HAP-1 (cell line): Measurements from ENCODE around the gene RBBP4.
"Not testable (repeated sequence)": the region's sequence is repeated elsewhere in the genome, so short reads cannot be mapped to it uniquely, and the experiment has no call there.

Experiments
- DNase-seq, 2 experiments: peaks; one replicate each; pipeline ENCODE4 v3.0.0-alpha.2; 2016 to 2020; ENCODE audit warnings: low spot score in 2 of 2
- H3K27me3 ChIP-seq: fragments of 250-450 bp; sonication (Bioruptor Pico); 2 replicates; pipeline ENCODE4 v1.5.1; 2020; ENCODE audit warnings: low read depth, mild to moderate bottlenecking, moderate library complexity
- H3K36me3 ChIP-seq: fragments of 250-450 bp; sonication (Bioruptor Pico); replicated peaks from 2 replicates; pipeline ENCODE4 v1.5.1; 2020; ENCODE audit warnings: mild to moderate bottlenecking
- H3K4me1 ChIP-seq: fragments of 250-450 bp; sonication (Bioruptor Pico); 2 replicates; pipeline ENCODE4 v1.5.1; 2020; ENCODE audit warnings: mild to moderate bottlenecking
- H3K4me3 ChIP-seq: fragments of 250-450 bp; sonication (Bioruptor Pico); 2 replicates; pipeline ENCODE4 v1.5.1; 2020; ENCODE audit warnings: mild to moderate bottlenecking, moderate library complexity
- H3K9me3 ChIP-seq: fragments of 250-450 bp; sonication (Bioruptor Pico); 2 replicates; pipeline ENCODE4 v1.5.1; 2020; ENCODE audit warnings: mild to moderate bottlenecking, moderate library complexity
- in situ Hi-C: fragments of 300-500 bp; cut with MboI; formaldehyde crosslinking; loops from 3 replicates; pipeline ENCODE4 v1.14.3; 2020; ENCODE audit warnings: low sequenced_read_pairs, inconsistent platforms, mixed read lengths

Gene RBBP4

DNA sequence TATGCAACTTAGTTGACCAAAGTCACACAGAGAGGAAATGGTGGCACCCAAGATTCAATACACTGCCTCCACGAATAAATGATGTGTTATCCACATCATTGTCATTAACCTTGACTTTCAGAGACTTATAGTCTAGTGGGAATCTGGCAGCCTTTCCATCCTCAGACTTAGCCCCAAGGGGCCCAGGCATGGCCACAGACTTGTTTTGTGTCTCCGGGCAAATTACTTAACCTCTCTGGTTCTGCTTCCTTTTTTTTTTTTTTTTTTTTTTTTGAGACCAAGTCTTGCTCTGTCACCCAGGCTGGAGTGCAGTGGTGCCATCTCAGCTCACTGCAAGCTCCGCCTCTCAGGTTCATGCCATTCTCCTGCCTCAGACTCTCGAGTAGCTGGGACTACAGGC lies 60.2 kb downstream of the RBBP4 start:
- in situ Hi-C loops, H3K36me3 ChIP-seq, H3K9me3 ChIP-seq, DNase-seq, H3K4me1 ChIP-seq, H3K4me3 ChIP-seq, H3K27me3 ChIP-seq: not testable (repeated sequence)

- H3K4me1 ChIP-seq, result peaks cover 12% of the 10 kb centered on the region
- in situ Hi-C loops, result no loop called here
Measured at GRCh38 chr1:32713081-32713480, 62.1 kb downstream of the RBBP4 start.

GRCh38 chr1:32714277-32714676 lies 63.3 kb downstream of the RBBP4 start:
- DNase-seq, result no peak
- in situ Hi-C loops, result no loop called here
- peaks cover 12% of the 10 kb centered on the region for H3K4me1 ChIP-seq
- H3K27me3 ChIP-seq, result no peaks in the 10 kb centered on the region
- no peaks in the 10 kb centered on the region for H3K9me3 ChIP-seq
- no peaks in the 10 kb centered on the region for H3K36me3 ChIP-seq
- H3K4me3 ChIP-seq, result no peak overlapping the region

More at GRCh38 chr1:32713081-32713480, 62.1 kb downstream of the RBBP4 start:
- H3K27me3 ChIP-seq, result no peaks in the 10 kb centered on the region
- no peaks in the 10 kb centered on the region for H3K36me3 ChIP-seq
- no peak for DNase-seq
- no peak overlapping the region for H3K4me3 ChIP-seq
- H3K9me3 ChIP-seq, result no peaks in the 10 kb centered on the region

GRCh38 chr1:32715901-32716311 lies 64.9 kb downstream of the RBBP4 start:
- in situ Hi-C loops, result no loop called here
- no peak for DNase-seq
- H3K4me3 ChIP-seq, result no peak overlapping the region
- no peaks in the 10 kb centered on the region for H3K9me3 ChIP-seq
- no peaks in the 10 kb centered on the region for H3K27me3 ChIP-seq
- peaks cover 12% of the 10 kb centered on the region for H3K4me1 ChIP-seq
- no peaks in the 10 kb centered on the region for H3K36me3 ChIP-seq

GRCh38 chr1:32716312-32717148 lies 65.5 kb downstream of the RBBP4 start:
- Histone ChIP-seq H3K4me3 (peak overlapping the region; percentile 10), H3K36me3 (no peaks in the 10 kb centered on the region), H3K4me1 (peaks cover 12% of the 10 kb centered on the region), H3K27me3 (no peaks in the 10 kb centered on the region), H3K9me3 (no peaks in the 10 kb centered on the region)
- DNase-seq, result peak; percentile 70 to 96
- in situ Hi-C loops, result no loop called here

GRCh38 chr1:32717503-32717902 lies 66.5 kb downstream of the RBBP4 start:
- no peak for DNase-seq
- Histone ChIP-seq H3K36me3 (no peaks in the 10 kb centered on the region), H3K27me3 (no peaks in the 10 kb centered on the region), H3K4me1 (peaks cover 12% of the 10 kb centered on the region), H3K9me3 (no peaks in the 10 kb centered on the region), H3K4me3 (no peak overlapping the region)
- in situ Hi-C loops, result no loop called here

DNA sequence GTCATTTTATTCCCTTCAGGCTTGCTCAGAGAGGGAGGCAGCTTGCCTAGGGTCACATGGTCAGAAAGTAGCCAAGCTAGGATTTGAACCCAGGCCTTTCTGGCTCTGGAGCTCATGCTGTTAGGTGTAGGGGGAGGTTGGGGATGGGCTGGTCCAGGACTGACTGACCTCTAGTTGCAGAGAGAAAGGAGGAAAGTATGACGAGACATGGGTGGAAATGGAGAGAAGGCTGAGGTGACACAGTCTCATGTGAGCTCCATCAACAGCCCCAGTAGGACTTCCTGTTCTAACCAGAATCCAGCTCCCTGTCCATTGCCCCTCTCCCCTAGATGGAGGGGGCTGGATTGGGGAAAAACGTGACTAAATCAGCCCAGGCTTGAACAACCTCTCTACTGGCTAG lies 67.0 kb downstream of the RBBP4 start:
- no peak for DNase-seq
- Histone ChIP-seq H3K9me3 (no peaks in the 10 kb centered on the region), H3K36me3 (no peaks in the 10 kb centered on the region), H3K27me3 (no peaks in the 10 kb centered on the region), H3K4me1 (peaks cover 10% of the 10 kb centered on the region), H3K4me3 (no peak overlapping the region)
- in situ Hi-C loops, result no loop called here

GRCh38 chr1:32718527-32718926 lies 67.5 kb downstream of the RBBP4 start:
- H3K36me3 ChIP-seq, result no peaks in the 10 kb centered on the region
- H3K4me3 ChIP-seq, result no peak overlapping the region
- H3K9me3 ChIP-seq, result no peaks in the 10 kb centered on the region
- DNase-seq, result no peak
- peaks cover 10% of the 10 kb centered on the region for H3K4me1 ChIP-seq
- in situ Hi-C loops, result no loop called here
- no peaks in the 10 kb centered on the region for H3K27me3 ChIP-seq

DNA sequence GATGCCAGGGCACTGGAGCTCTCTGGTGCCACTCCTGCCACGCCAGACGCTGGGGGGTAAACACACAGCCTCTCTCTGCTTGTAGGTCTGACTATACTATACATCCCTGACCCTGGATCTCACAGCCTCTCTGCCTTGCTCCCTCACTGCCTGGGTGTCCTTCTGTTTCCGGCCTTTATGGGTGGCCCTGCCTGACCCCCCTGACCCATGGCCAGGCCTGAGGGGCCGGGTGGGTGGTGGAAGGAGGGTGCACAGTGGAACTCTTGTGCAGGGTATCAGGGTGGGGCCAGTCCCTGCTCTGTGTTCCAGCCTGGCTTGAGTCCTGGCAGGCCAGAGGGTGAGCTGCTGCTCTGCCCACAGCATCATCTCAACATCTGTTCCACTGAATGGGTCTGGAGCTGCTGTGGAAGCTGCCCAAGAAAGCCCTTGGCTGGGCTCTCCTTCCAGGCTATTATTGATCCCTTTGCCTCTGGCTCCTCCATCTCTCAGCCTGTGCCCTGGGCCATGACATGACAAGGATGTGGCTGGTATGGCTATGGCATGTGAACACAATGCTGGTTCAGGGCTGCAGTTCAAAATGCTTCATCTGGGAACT lies 68.8 kb downstream of the RBBP4 start:
- no peak for DNase-seq
- in situ Hi-C loops, result no loop called here
- H3K4me3 ChIP-seq, result no peak overlapping the region

DNA sequence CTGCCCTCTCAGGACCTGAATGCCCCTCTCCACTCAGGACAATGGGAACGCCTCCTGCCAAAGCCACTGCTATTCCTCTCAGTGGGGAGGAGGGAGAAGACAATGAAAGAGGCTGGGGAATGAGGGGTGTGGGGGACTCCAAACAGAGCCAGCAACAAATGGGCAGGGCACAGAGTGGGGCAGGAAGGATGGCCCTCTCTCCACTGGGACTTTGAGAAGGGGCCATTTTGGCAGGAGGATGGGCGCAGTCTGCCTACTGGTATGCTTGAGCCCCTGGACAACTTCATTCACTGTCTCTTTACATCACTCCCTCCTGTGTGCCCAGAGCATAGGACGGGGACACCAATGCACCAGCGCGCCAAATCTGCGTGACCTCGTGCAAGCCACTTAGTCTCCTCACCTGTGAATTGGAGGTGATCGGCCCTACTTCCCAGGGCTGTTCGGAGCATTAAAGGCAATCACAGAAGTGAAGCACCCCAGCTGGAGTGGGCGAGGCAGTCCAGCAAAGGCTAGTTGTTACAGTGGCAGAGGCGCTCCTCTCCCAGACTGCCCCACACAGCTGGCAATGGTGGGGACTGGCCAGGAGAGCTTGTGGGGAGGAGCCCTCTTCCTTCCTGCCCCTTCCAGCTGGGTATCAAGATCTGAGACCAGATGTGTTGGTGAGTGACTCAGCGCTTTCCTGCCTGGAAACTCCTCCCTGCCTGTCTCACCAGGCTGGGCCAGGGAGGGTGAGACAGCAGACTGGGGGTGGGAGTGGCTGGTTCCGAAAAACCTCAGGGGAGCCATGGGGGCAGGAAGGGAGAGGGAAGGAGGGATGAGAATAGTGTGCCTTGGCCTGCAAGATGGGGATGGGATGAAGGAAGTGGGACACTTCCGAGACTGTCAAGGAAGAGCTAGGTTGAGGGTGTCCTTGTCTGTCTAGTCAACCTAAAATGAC lies 73.9 kb downstream of the RBBP4 start:
- H3K9me3 ChIP-seq, result no peaks in the 10 kb centered on the region
- H3K4me3 ChIP-seq, result no peak overlapping the region
- in situ Hi-C loops, result no loop called here
- H3K27me3 ChIP-seq, result no peaks in the 10 kb centered on the region
- DNase-seq, result peak in 1 of 2 experiments; percentile 16
- H3K4me1 ChIP-seq, result no peaks in the 10 kb centered on the region
- no peaks in the 10 kb centered on the region for H3K36me3 ChIP-seq

More for the DNA sequence above, 68.8 kb downstream of the RBBP4 start:
- H3K27me3 ChIP-seq, result no peaks in the 10 kb centered on the region
- H3K9me3 ChIP-seq, result no peaks in the 10 kb centered on the region
- no peaks in the 10 kb centered on the region for H3K36me3 ChIP-seq
- H3K4me1 ChIP-seq, result peaks cover 10% of the 10 kb centered on the region

GRCh38 chr1:32725615-32725982 lies 74.6 kb downstream of the RBBP4 start:
- H3K9me3 ChIP-seq, result no peaks in the 10 kb centered on the region
- no peak for DNase-seq
- H3K27me3 ChIP-seq, result no peaks in the 10 kb centered on the region
- no peak overlapping the region for H3K4me3 ChIP-seq
- no peaks in the 10 kb centered on the region for H3K4me1 ChIP-seq
- in situ Hi-C loops, result no loop called here
- H3K36me3 ChIP-seq, result no peaks in the 10 kb centered on the region

- H3K27me3 ChIP-seq, result no peaks in the 10 kb centered on the region
- in situ Hi-C loops, result no loop called here
- no peak for DNase-seq
- no peaks in the 10 kb centered on the region for H3K4me1 ChIP-seq
- H3K9me3 ChIP-seq, result no peaks in the 10 kb centered on the region
- H3K4me3 ChIP-seq, result no peak overlapping the region
- H3K36me3 ChIP-seq, result no peaks in the 10 kb centered on the region
Measured at GRCh38 chr1:32727876-32728275, 76.9 kb downstream of the RBBP4 start.

- H3K4me3 ChIP-seq, result no peak overlapping the region
- in situ Hi-C loops, result no loop called here
- H3K9me3 ChIP-seq, result no peaks in the 10 kb centered on the region
- H3K4me1 ChIP-seq, result no peaks in the 10 kb centered on the region
- no peak for DNase-seq
- H3K36me3 ChIP-seq, result no peaks in the 10 kb centered on the region
- no peaks in the 10 kb centered on the region for H3K27me3 ChIP-seq
Measured at GRCh38 chr1:32728413-32729077, 77.5 kb downstream of the RBBP4 start.
